Mesendoderm (in vitro differentiated cells): ENCODE results near the gene KLHL11.
A peak's percentile ranks its signal among the peaks of the same experiment; 100 is the strongest.

Source experiments
- DNase-seq: peaks from one replicate; pipeline ENCODE4 v3.0.0; 2013
- H2AK5ac ChIP-seq: 2 replicates; pipeline ENCODE4 v1.6.1; 2013; ENCODE audit warnings: low read length, inconsistent platforms
- H2BK120ac ChIP-seq: 2 replicates; pipeline ENCODE4 v1.6.1; 2013; ENCODE audit warnings: low read depth, mild to moderate bottlenecking, low read length, moderate library complexity, mixed read lengths
- H2BK15ac ChIP-seq: replicated peaks from 2 replicates; pipeline ENCODE4 v1.6.1; 2013; ENCODE audit warnings: low read depth, mild to moderate bottlenecking, moderate library complexity
- H2BK5ac ChIP-seq: 2 replicates; pipeline ENCODE4 v1.6.1; 2013; ENCODE audit warnings: low read length, inconsistent platforms
- H3K18ac ChIP-seq: 2 replicates; pipeline ENCODE4 v1.6.1; 2013; ENCODE audit warnings: mild to moderate bottlenecking, low read length, mixed read lengths
- H3K23ac ChIP-seq: one replicate; pipeline ENCODE4 v1.6.1; 2013; ENCODE audit warnings: low read length
- H3K27ac ChIP-seq: 2 replicates; pipeline ENCODE4 v1.5.1; 2013; ENCODE audit warnings: low read depth, mild to moderate bottlenecking, inconsistent platforms, low read length, moderate library complexity
- H3K27me3 ChIP-seq: 2 replicates; pipeline ENCODE4 v1.6.1; 2013; ENCODE audit warnings: low read length, control low read depth, mild to moderate bottlenecking, inconsistent platforms; ENCODE audit not compliant: insufficient read depth, poor library complexity
- H3K36me3 ChIP-seq: 2 replicates; pipeline ENCODE4 v1.6.1; 2013; ENCODE audit warnings: low read length, inconsistent platforms; ENCODE audit not compliant: control insufficient read depth, insufficient read depth
- H3K4ac ChIP-seq: one replicate; pipeline ENCODE4 v1.6.1; 2013; ENCODE audit warnings: low read depth, mild to moderate bottlenecking, low read length, moderate library complexity
- H3K4me1 ChIP-seq: 2 replicates; pipeline ENCODE4 v1.6.1; 2013; ENCODE audit warnings: low read depth, low read length, inconsistent platforms; ENCODE audit not compliant: control insufficient read depth
- H3K4me2 ChIP-seq: 2 replicates; pipeline ENCODE4 v1.6.1; 2013; ENCODE audit warnings: low read length
- H3K4me3 ChIP-seq: 2 replicates; pipeline ENCODE4 v1.5.1; 2013; ENCODE audit warnings: mild to moderate bottlenecking, low read length
- H3K56ac ChIP-seq: one replicate; pipeline ENCODE4 v1.6.1; 2013; ENCODE audit warnings: low read length
- H3K79me1 ChIP-seq: 2 replicates; pipeline ENCODE4 v1.6.1; 2013; ENCODE audit warnings: low read length, inconsistent platforms
- H3K79me2 ChIP-seq: 2 replicates; pipeline ENCODE4 v1.6.1; 2013; ENCODE audit warnings: mild to moderate bottlenecking, low read length; ENCODE audit not compliant: control insufficient read depth, insufficient read depth
- H3K9ac ChIP-seq: 2 replicates; pipeline ENCODE4 v1.6.1; 2013; ENCODE audit warnings: low read length, inconsistent platforms
- H4K5ac ChIP-seq: one replicate; pipeline ENCODE4 v1.6.1; 2013; ENCODE audit warnings: low read length
- H4K8ac ChIP-seq: one replicate; pipeline ENCODE4 v1.6.1; 2013; ENCODE audit warnings: low read depth, mild to moderate bottlenecking, control low read depth, low read length, moderate library complexity
- WGBS: extraction: QIAGEN DNeasy Blood & Tissue Kit; methylation state at CpG from one replicate; pipeline ENCODE4 v1.1.7; 2013; ENCODE audit warnings: low lambda C conversion rate, missing lambda C conversion rate; ENCODE audit not compliant: insufficient coverage; ENCODE audit errors: extremely low coverage; 5-methylcytosine and 5-hydroxymethylcytosine counted together

Gene KLHL11

DNA sequence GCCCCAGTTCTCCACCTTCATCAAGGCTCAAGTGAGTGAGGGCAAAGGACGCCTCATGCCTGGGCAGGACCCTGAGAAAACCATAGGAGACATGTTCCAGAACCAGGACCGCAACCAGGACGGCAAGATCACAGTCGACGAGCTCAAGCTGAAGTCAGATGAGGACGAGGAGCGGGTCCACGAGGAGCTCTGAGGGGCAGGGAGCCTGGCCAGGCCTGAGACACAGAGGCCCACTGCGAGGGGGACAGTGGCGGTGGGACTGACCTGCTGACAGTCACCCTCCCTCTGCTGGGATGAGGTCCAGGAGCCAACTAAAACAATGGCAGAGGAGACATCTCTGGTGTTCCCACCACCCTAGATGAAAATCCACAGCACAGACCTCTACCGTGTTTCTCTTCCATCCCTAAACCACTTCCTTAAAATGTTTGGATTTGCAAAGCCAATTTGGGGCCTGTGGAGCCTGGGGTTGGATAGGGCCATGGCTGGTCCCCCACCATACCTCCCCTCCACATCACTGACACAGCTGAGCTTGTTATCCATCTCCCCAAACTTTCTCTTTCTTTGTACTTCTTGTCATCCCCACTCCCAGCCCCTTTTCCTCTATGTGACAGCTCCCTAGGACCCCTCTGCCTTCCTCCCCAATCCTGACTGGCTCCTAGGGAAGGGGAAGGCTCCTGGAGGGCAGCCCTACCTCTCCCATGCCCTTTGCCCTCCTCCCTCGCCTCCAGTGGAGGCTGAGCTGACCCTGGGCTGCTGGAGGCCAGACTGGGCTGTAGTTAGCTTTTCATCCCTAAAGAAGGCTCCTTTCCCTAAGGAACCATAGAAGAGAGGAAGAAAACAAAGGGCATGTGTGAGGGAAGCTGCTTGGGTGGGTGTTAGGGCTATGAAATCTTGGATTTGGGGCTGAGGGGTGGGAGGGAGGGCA, 42.7 kb downstream of the KLHL11 start:
- DNase-seq, result no peak
- H2AK5ac ChIP-seq, result no peak overlapping the region
- H2BK120ac ChIP-seq, result no peak overlapping the region
- H3K27me3 ChIP-seq, result no peaks in the 10 kb centered on the region
- no peak overlapping the region for H3K4ac ChIP-seq
- peaks cover 7% of the 10 kb centered on the region for H3K36me3 ChIP-seq
- no CpG with 5 or more reads among the region's 12 CpGs for WGBS
- H4K5ac ChIP-seq, result no peak overlapping the region
- no peak overlapping the region for H2BK5ac ChIP-seq
- H3K23ac ChIP-seq, result no peak overlapping the region
- H3K4me3 ChIP-seq, result no peak overlapping the region
- H3K4me2 ChIP-seq, result no peak overlapping the region
- H3K27ac ChIP-seq, result no peak overlapping the region
- no peak overlapping the region for H3K18ac ChIP-seq
- no peak overlapping the region for H4K8ac ChIP-seq
- H3K79me1 ChIP-seq, result no peaks in the 10 kb centered on the region
- no peak overlapping the region for H3K9ac ChIP-seq
- no peaks in the 10 kb centered on the region for H3K79me2 ChIP-seq
- H3K4me1 ChIP-seq, result no peaks in the 10 kb centered on the region
- H2BK15ac ChIP-seq, result no peak overlapping the region
- no peak overlapping the region for H3K56ac ChIP-seq

DNA sequence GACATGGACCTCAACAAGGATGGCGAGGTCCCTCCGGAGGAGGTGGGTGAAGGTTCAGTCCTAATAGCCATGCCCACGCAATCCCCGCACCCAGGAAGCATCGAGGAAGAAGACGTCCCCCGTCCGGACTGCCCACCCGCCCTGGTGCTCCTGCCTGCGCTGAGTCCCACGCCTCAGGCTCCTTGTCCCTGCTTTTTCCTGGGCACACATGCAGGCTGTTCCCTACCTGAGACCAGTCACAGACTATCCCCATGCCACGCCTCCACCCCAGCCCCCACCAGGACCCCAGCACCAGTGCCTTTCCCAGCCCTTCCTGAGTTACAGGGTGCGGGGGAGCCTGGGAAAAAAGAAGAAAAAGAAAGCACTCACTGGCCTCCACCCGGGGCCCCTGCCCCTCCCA, 43.4 kb downstream of the KLHL11 start:
- Histone ChIP-seq H3K9ac (no peak overlapping the region), H2AK5ac (no peak overlapping the region), H3K36me3 (peaks cover 9% of the 10 kb centered on the region), H2BK120ac (no peak overlapping the region), H3K4me3 (no peak overlapping the region), H3K4me2 (no peak overlapping the region), H3K27me3 (no peaks in the 10 kb centered on the region), H4K8ac (no peak overlapping the region), H3K23ac (no peak overlapping the region), H3K27ac (no peak overlapping the region), H3K4ac (no peak overlapping the region), H2BK5ac (no peak overlapping the region), H4K5ac (no peak overlapping the region), H3K18ac (no peak overlapping the region), H3K79me1 (peaks cover 3% of the 10 kb centered on the region), H3K56ac (no peak overlapping the region), H2BK15ac (no peak overlapping the region), H3K4me1 (no peaks in the 10 kb centered on the region), H3K79me2 (peaks cover 3% of the 10 kb centered on the region)
- DNase-seq, result no peak
- WGBS, result no CpG with 5 or more reads among the region's 14 CpGs

- Histone ChIP-seq H3K56ac (no peak overlapping the region), H2BK5ac (no peak overlapping the region), H3K23ac (no peak overlapping the region), H4K8ac (no peak overlapping the region), H3K27ac (no peak overlapping the region), H3K27me3 (no peaks in the 10 kb centered on the region), H3K79me1 (peaks cover 14% of the 10 kb centered on the region), H3K9ac (no peak overlapping the region), H3K4ac (no peak overlapping the region), H2AK5ac (no peak overlapping the region), H3K4me2 (no peak overlapping the region), H3K4me3 (no peak overlapping the region), H3K4me1 (peaks cover 6% of the 10 kb centered on the region), H3K79me2 (peaks cover 27% of the 10 kb centered on the region), H2BK15ac (no peak overlapping the region), H3K36me3 (peaks cover 10% of the 10 kb centered on the region), H3K18ac (no peak overlapping the region), H2BK120ac (no peak overlapping the region), H4K5ac (no peak overlapping the region)
- no peak for DNase-seq
- no CpG with 5 or more reads among the region's 20 CpGs for WGBS
These were observed 47.2 kb downstream of the KLHL11 start for GRCh38 chr17:41818024-41818423.

GRCh38 chr17:41816637-41817320, 48.4 kb downstream of the KLHL11 start:
- Histone ChIP-seq H3K4ac (no peak overlapping the region), H3K36me3 (peaks cover 10% of the 10 kb centered on the region), H2BK15ac (no peak overlapping the region), H3K56ac (peak overlapping the region; percentile 25), H3K4me1 (peaks cover 6% of the 10 kb centered on the region), H2BK5ac (no peak overlapping the region), H3K27ac (no peak overlapping the region), H3K18ac (no peak overlapping the region), H3K4me3 (no peak overlapping the region), H4K8ac (no peak overlapping the region), H3K79me1 (peaks cover 14% of the 10 kb centered on the region), H4K5ac (no peak overlapping the region), H3K27me3 (no peaks in the 10 kb centered on the region), H2BK120ac (no peak overlapping the region), H3K9ac (no peak overlapping the region), H3K4me2 (no peak overlapping the region), H2AK5ac (no peak overlapping the region), H3K79me2 (peaks cover 28% of the 10 kb centered on the region), H3K23ac (no peak overlapping the region)
- DNase-seq, result no peak
- WGBS, result no CpG with 5 or more reads among the region's 23 CpGs

DNA sequence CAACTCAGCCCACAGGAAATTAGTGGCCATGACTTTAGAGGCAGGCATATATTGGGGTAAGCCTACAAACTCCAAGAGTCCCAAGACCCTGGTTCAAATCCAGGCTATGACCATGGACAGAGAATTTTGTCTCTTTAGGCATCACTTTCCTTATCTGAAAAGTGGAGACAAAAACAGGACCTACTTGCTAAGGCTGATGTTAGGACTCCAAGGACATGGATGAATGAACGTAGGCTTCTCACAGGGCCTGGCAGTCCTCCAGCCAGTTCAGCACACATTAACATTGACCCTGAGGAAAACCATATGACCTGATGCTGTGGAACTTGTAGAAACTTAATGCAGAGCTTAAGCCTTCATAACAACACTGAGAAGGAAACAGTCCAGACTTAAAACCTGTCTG, 51.0 kb downstream of the KLHL11 start:
- Histone ChIP-seq H3K79me2 (peaks cover 30% of the 10 kb centered on the region), H3K36me3 (peaks cover 8% of the 10 kb centered on the region), H4K5ac (no peak overlapping the region), H4K8ac (no peak overlapping the region), H3K27me3 (no peaks in the 10 kb centered on the region), H2BK120ac (no peak overlapping the region), H3K4ac (no peak overlapping the region), H3K79me1 (peaks cover 19% of the 10 kb centered on the region), H3K4me1 (peaks cover 6% of the 10 kb centered on the region), H3K27ac (no peak overlapping the region), H3K9ac (peak overlapping the region; percentile 89), H3K23ac (no peak overlapping the region), H3K18ac (no peak overlapping the region), H2BK5ac (no peak overlapping the region), H2AK5ac (peak overlapping the region; percentile 31), H3K56ac (peak overlapping the region; percentile 91), H2BK15ac (no peak overlapping the region), H3K4me3 (peak overlapping the region; percentile 7), H3K4me2 (peak overlapping the region; percentile 95)
- no peak for DNase-seq
- WGBS, result no CpG with 5 or more reads among the region's 1 CpG
